Stimulated activated CD4-positive, alpha-beta T cell treated with anti-CD3 and anti-CD28 coated beads, Interleukin-1b, Interleukin-23, amount 100 ng/mL, for 1 hour (primary cell): ENCODE data around the gene PBX4.

Experiments
- DNase-seq, 2 donors: peaks; one replicate each; pipeline ENCODE4 v3.0.0-alpha.2; 2020; ENCODE audit warnings: low read depth in 2 of 2

Gene PBX4

GRCh38 chr19:19540064-19540714 lies 78.3 kb downstream of the PBX4 start:
- peak in 1 of 2 donors; percentile 52 for DNase-seq

GRCh38 chr19:19539698-19540063 lies 78.8 kb downstream of the PBX4 start:
- no peak for DNase-seq

GRCh38 chr19:19538785-19539166 lies 79.7 kb downstream of the PBX4 start:
- no peak for DNase-seq

- no peak for DNase-seq
These were observed 80.3 kb downstream of the PBX4 start, which contains the start of gene CILP2 for GRCh38 chr19:19538061-19538784. TSS of gene CILP2 (plus strand) at chr19:19538265. CDS start at chr19:19538350, 85 bp downstream.

- no peak for DNase-seq
These were observed 81.1 kb downstream of the PBX4 start for GRCh38 chr19:19537075-19538048.

GRCh38 chr19:19535311-19536191 lies 82.9 kb downstream of the PBX4 start:
- no peak for DNase-seq

- DNase-seq, result no peak
These were observed 83.8 kb downstream of the PBX4 start for GRCh38 chr19:19534556-19535265.

- no peak for DNase-seq
These were observed 84.6 kb downstream of the PBX4 start for GRCh38 chr19:19533841-19534240.

- DNase-seq, result no peak
These were observed 85.4 kb downstream of the PBX4 start for GRCh38 chr19:19532806-19533701.

- DNase-seq, result peak; percentile 70 to 85
These were observed 86.3 kb downstream of the PBX4 start for GRCh38 chr19:19531951-19532805.

- no peak for DNase-seq
These were observed 87.6 kb downstream of the PBX4 start for GRCh38 chr19:19530889-19531288.

- DNase-seq, result no peak
These were observed 88.1 kb downstream of the PBX4 start for GRCh38 chr19:19530423-19530804.

GRCh38 chr19:19529783-19530422 lies 88.6 kb downstream of the PBX4 start:
- no peak for DNase-seq

- no peak for DNase-seq
These were observed 89.6 kb downstream of the PBX4 start, which contains the start of gene YJEFN3 for GRCh38 chr19:19528721-19529490. TSS of gene YJEFN3 (plus strand) at chr19:19528911. CDS start at chr19:19528933, 22 bp downstream.

- no peak for DNase-seq
These were observed 90.5 kb downstream of the PBX4 start for GRCh38 chr19:19527674-19528625.

GRCh38 chr19:19527371-19527656 lies 91.2 kb downstream of the PBX4 start:
- no peak for DNase-seq
